SKM-1 treated with dmso at 0.1 percent for 144 hours (cell line): ENCODE measurements around the gene GRID1.
A peak's percentile ranks its signal among the peaks of the same experiment; 100 is the strongest.

Source experiments
- DNase-seq: peaks from one replicate; lab custom pipeline; 2025; ENCODE audit not compliant: unreplicated experiment; lab: John Stamatoyannopoulos, UW

The GRID1 gene

DNA sequence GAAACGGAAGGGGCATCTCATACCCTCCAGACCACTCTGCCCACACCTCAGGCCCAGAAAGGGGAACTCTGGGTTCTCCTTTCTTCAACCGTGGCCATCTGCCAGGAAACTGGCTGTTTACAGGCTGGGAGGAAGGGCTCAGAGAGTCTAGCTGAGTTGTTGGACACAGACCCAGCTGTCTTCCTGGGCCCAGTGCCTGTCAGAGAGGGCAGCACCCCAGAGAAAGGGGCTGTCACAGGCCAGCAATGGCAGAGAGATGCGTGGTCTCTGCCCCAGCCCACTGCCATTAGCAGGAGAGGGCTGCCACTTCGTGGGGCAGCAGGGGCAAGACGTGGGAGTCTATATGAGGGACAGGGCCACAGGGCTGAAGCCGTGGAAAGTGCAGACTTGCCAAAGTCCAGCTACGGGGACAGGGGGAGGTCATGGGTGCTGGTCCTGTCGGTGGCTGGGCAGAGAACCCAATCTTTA, 11.0 kb downstream of the GRID1 start:
- peak; percentile 91 for DNase-seq

DNA sequence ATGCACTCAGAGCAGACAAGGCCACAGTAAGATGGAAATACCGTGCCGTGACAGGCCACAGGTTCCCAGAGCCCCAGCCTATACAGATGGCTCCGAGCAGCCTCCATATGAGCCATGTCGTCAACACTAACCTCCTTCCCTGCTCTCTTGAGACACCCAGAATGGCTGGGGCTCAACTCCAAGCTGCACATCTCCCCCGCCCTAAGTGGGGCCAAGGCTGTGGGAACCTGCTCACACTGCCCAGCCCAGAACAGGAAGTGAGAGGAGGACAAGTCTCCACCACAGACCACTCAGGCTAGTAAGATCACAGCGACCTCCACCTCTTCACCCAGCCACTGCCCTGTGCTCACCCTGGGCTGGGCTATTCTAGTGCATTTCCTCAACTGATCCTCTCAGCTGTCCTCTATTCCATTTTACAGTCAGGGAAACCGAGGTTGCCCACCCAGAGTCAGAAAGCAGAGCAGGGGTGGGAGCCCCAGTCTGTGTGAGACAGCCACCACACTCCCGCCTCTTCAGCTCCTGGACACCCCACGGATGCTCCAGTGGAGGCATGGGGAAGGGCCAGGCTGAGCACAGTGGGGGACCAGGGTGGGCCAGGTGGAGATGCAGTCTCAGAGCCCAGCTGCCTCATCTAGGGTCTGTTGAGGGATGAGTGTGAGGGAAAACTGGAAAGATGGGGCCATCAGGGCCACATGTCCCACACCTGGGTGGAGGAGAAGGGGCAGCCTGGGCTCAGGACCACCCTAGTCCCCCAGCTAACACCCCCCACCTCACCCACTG, 11.6 kb downstream of the GRID1 start:
- DNase-seq, result peak; percentile 91

DNA sequence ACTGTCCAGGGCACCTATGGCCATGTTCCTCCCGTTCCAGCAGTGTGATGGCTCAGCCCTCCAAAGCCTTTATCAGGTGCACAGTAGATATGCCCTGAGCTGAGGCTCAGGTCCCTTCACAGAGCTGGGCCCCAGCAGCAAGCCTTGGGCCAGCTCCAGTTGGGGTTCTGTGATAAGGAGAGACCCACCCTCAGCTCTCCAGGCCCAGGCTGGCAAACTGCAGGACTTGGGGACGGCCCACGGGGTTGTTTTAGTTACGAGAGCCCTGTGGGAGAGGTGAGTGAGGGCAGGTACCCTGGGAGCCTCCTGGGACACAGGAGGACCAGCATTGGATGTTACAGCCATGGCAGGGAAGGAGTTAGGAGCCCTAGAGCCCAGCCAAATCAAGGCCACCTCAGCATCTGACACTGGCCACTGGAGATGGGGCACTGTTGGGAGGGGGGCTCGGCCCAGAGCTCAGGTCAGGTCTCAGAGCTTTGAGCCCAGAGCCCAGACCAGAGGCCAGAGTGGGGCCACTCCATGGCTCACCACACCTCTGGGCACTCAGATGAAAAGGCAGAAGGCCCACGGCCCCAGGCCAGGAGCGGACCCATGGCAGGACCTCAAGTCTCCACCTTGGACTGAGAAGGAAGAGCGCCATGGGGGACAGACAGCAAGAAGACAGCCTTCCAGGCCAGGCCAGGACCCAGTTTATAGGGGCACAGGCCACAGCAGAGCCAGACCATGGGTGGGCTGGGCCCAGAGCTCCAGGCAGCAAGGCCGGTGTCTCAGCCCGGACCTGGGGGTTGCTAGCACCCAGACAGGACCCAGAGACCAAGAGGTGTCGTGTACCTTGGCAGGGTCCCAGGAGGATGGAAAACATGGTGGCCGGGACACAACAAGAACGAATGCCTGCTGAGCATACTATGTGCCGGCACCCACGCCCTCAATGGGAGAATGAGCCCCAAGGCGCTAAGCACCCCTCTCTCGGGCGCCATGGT, 12.8 kb downstream of the GRID1 start:
- no peak for DNase-seq

DNA sequence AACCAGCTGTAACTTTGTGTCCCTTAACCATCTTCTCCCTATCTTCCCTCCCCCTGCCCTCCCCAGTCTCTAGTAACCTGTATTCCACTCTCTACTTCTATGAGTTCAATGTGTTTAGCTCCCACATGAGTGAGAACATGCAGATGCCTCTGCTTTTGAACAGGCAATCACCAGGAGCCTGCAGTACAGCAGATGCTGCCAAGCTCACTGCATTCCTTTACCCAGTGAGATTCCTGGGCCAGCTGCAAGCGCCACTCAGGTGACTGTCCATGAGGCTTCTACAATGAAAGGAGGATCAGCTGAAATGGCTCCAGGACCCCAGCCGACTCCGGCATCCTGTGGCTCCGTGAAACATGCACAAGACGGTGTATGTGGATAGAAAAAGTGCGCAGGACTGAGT, 15.7 kb downstream of the GRID1 start:
- no peak for DNase-seq

DNA sequence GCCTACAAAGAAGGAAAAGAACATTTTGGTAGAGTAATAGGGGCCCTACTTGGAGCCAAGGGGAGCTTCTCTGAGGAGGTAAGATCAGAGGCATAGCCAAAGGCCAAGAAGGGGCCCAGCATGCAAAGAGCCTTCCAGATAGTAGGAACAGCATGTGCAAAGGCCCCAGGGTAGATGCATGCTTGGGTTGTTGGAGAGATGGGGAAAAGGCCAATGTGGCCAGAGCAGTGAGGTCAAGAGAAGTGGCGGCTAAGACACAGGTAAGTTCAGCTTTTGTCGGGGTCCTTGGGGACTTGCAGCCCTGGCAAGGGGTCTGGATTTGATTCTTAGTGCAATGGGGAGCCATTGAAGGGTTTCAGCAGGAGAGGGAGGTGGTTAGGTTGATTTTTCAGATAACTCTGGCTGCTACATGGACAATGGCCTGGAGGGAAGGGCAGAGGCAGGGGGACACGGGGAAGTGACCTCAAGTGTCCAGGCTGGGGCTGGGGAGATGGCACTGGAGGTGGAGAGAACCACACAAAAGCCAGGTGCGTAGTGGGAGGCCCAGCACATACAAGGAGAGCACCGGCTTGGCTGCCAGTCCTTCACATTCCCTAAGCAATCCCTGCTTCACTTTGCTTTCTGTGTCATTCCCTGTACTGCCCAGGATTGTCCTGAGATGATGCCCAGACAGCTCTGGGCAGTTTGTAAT, 16.5 kb downstream of the GRID1 start:
- no peak for DNase-seq

DNA sequence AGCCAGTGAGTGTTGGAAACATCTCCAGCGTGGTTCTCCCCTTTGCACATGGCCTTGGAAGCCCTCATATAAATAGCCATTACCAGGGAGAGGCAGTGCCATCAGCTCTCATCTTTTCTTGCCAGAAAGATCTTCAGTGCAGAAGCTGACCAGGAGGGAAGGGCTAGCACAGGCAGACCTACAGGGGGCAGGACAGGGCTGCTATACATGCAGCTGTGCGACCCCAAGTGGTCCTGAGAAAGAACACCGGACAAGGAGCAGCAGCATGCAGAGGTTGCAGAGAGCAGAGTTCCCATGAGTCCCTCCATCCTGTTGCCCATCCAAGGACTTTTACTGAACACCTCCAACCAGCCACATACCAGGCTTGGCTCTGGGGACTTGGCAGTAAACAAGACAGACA, 17.1 kb downstream of the GRID1 start:
- peak; percentile 22 for DNase-seq

DNA sequence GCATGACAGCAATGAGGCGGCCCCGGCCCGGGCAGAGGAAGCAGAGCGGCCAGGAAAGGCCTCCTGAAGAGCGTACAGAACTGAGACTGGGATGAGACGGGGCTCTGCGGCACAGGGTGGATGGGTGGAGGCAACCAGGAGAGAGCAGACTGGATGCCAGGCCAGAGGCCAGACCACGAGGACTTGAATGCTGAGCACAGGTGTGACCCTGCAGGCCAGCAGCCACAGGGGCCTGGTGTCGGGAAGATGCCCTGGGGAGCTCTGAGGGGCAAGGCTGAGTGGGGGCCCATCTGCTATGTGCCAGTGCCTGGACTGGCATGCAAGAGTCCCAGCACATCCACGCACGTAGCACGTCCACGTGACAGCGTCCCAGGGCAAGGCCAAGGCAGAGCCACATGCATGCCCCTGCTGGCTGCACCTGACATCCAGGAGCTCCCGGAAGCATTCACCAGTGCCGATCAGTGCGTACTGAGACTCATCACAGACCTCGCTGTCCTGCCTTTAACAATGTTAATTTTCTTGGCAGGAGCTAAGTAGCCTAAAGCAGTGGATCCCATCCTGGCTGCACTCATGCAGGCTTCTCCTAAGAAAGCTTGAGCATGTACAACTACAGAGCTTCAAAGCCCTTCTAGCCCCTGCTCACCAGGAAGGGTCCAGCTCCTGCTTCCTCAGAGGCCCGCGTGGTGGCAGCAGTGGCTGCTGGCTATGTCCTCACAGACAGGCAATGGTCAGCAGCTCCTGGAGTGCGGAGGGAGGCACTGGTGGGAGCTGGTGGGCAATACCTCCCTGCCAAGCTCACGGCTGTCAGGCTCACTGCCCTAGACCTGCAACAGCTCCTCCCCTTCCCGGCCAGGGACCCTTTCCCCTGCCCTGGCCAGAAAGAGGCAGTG, 18.0 kb downstream of the GRID1 start:
- DNase-seq, result no peak

DNA sequence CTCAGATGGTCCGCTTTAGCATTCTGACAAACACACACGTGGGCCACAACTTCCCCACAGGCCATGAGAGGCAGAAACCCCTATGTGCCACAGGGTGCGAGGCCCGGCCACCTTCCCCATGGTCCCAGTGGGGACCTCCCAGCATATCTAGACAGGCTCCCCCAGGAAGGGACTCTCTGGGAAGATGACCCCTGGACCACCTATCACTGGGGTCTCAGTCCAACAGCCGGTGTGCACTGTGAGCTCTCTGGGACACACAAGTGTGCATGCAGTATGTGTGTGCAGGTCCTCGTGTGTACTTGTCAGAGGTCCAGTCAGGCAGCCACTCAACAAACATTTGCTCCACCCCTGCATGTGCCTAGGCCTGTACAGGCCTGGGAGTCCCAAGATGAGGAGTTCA, 18.7 kb downstream of the GRID1 start:
- no peak for DNase-seq

DNA sequence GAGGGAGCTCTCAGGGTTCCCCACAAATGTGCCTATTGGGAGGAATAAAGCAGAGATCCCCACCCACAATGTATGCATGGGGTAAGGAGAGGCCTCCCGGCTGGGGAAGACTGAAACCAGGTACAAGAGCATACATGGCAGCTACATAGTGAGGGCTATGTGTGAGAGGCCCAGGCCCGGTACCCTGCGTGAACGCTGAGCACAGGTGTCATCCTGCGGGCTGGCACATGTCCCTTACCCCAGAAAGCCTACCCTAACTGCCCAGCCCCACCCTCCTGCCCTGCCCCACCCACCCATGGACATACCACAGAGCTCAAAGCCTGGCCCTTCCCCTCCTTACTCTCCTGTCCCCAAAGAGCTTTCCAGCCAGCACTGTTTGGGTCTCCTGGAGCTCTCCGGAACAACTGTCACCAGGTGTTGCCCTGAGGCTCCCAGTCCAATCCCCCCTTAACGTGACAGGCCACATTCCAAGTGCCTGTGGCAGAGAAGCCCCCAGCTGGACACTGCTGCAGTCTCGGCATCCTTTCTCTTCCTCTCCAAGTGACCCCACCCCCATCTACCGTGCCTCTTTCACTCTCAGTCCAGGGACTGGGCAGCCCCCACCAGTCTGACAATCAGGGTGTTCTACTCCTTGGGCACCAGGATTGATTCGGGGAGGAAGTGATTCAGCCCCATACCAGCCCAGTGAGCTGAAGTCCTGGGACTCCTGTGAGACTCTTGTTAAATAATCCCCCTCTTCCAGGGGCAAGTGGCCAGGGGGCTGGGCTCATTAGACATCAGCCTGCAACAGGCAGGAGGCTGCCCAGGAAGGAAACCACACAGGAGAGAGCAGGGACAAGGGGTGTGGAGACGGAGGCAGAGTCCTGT, 19.6 kb downstream of the GRID1 start:
- no peak for DNase-seq

DNA sequence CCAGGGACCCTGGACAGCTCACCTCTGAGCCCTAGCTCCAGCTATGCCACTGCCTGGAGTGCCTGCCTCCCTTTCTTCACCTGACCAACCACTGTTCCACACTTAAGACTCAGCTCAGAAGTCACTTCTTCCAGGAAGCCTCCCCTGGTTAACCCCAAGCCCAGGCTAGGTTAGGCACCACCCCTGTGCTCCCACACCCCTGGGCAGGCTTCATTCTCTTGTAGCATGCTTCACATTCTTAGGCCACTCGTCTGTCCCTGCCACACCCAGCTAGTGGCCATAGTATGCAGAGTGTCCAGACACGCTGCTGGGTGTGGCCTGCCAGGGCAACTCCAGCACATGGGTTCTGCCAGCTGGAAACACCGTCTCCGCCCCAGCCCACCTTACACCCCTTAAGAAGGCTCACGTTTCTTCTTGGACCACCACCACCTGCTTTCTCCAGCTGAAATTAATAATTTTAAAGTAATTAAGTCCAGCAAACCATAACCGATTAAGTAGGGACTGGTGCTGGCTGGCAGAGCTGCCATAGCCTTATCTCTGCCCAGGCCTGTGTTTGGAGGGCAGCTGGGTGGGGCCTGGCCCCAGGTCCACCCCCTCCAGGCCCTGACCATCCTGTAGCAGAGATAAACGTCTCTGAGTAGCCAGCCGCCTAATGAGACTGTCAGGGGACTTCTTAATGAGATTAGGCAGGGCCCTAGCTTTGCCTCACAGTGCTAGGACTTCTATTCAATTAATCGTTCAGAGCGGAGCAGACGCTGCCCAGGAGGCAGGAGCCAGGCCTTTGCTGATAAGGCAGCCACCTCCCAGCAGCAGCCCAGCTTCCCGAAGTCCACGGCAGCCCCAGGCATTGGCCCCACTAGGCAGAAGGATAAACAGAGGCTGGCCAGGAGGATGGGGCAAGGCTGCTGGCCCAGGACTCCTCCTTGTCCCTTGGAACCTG, 20.5 kb downstream of the GRID1 start:
- DNase-seq, result no peak

DNA sequence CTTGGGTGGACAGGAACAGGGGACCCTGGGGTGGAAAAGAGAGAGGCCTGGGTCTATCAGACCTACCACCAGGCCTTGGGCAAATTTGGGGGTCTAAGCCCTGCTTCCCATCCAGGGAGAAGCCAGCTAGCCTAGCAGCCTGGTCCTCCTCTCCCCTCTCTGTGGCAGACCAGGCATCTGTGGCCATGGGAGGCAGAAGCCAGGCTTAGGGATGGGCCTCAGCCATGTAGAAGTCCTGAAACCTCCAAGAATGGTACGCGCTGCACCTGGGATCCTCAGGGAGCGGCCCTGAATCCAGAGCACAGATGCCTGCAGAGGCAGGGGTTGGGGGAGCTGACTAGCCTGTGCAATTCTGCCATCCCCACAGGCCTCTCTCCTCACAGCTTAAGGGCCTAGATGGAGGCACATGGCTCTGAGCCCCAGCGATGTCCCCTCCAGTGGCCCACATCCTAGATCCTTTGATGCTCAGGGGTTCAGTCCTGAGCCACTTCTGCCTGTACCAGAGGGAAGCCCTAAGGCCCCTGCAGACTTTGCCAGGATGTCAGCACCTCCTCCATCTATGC, 21.2 kb downstream of the GRID1 start:
- no peak for DNase-seq

DNA sequence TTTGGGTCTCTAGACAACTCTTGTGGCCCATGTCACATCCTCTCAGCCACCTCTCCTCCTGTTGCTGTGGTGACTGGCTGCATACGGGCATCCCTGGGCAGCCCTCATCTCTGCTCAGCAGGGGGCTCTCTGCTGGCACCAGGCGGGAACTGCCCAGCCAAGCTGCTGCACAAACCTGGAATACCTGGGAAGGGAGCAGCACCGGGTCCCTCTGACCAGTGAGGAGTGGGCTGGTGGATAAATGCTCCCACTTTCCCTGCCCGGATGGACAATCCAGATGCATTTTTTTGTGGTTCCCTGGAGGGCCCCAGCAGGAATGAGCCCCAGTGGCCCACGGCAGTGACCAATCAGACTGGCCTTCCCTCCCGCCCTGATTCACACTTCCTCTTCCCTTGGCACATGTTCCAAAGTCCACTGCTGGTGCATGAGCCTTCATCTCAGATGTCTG, 21.9 kb downstream of the GRID1 start:
- DNase-seq, result no peak

DNA sequence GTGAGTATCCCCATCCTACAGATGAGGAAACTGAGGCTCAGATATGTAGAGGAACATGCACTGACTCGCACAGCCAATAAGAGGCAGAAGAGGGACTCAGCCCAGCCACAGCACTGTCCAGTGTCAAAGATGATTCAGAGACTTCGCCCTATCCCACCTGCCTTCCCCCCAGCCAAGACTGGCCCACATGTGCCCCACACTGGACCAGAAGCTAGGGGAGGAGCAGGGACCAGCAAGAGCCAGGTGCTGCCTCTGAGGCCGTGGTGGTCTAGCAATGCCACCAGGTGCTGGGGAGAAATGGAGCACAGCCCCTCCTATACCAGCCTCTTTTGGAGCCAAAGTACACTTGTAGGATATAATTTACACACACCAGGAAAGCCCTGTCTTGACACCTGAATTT, 22.3 kb downstream of the GRID1 start:
- DNase-seq, result no peak

DNA sequence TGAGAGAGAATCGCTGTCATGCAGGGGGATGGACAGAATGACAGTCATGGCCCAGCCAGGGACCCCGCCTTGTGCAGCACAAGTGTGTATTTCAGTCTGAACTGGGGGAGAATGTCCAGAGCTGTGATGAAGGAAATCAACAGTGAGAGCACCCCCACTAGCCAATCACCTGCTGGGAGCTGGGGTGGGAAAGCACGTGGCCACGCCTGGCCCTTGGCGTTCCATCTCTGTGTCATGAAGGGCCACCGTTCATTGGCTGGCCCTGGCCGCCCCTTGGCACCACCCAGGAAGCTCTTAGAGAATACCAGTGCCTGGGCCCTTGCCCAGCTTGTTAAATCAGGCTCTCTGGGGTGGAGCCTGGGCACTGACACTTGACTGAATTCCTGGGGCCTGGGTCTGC, 22.8 kb downstream of the GRID1 start:
- no peak for DNase-seq

DNA sequence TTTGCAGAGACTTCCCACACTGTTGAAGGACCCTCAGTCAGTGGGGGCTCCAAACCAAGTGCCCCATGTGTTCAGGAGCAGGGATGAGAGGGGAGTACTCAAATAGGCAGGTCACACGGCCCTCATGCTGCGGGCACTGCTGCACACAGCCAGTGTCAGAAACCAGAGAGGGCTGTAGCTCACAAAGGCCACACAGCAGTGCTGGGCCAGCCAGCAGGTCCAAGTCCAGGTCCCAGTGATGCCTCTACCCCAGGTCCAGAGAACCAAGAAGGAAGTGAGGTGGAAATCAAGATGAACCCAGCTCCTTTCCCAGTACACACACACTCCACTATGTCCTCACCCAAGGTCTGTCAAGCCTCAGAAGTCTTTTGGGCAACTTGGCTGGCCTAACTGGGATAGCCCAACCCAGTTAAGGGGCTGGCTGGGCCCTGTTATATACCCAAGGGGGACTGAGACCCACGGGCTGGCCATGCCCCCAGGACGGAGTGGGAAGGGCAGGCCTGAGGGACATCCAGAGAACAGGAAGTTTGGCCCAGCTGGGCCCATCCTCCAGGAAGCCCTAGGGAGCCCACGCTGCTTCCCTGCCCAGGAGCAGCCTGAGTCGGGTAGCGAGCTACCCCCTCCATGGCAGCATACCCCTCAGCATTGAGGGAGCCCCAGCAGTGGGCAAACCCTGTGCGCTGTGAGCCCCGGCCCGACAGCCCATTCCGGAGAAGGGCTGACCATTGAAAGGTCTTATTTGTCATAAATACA, 24.3 kb downstream of the GRID1 start:
- DNase-seq, result no peak

DNA sequence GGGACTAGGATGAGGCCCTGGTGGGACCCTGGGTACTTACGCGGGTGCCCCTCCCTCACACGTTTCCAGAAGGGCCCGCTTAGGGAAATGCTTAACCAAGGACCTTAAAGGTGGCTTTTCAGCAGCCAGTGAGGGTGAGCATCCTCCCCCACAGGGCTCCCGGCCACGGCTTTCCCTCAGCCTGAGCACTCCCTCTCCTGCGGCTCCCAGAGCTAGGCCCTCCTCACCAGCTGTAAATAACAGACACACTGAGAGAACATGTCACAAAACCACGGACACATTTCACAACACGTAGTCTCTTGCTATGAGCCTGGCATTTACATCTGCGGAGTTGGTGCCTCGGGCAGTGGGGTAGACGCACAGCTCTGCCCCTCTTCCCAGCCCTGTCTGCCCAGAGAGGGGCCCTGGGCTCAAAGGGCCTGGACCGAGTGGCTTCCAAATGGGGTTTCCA, 25.2 kb downstream of the GRID1 start:
- DNase-seq, result peak; percentile 85

DNA sequence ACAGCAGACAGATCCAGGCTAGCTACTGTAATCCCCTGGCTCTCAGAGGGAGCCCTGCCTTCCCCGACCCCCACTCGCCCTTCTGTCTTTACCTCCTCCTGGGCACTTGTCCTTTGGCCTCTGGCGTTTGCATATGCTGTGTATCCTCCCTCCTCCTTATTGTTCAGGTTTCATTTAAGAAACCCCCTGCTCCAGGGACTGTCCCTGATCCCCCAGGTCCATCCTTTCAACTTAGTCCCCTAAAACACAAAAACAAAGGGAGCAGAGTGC, 25.7 kb downstream of the GRID1 start:
- no peak for DNase-seq
